ENCODE measurements around the gene CD24.
"Not testable (repeated sequence)": the region's sequence is repeated elsewhere in the genome, so short reads cannot be mapped to it uniquely, and the experiment has no call there.

CD24 gene

GRCh38 chr6:106974336-106974998, at the start of gene CD24:
CD24 (minus strand) TSS chr6:106974729; CDS start chr6:106974646, 83 bp downstream.
- Histone ChIP-seq H3K4me2 (peak within 1 kb of the TSS; percentile 79), H3K36me3 (peaks cover 31% of the 10 kb centered on the region), H3K9ac (peak within 1 kb of the TSS; percentile 99), H3K27me3 (no peaks in the 10 kb centered on the region), H3K9me3 (no peaks in the 10 kb centered on the region), H3K4me1 (peaks cover 43% of the 10 kb centered on the region), H4K20me1 (peaks cover 50% of the 10 kb centered on the region), H3K4me3 (peak within 1 kb of the TSS; percentile 99), H3K27ac (peak within 1 kb of the TSS; percentile 97)
- no peak for TF ChIP-seq Cebpa-rat (IDR thresholded peaks at IDR 0.05)

- no peak for TF ChIP-seq Cebpa-rat (IDR thresholded peaks at IDR 0.05)
- H3K4me2 ChIP-seq, result 0 out of 2 replicates have a peak overlapping the region, but pooled peaks have one; percentile 3
These were observed 47.1 kb upstream of the CD24 start for GRCh38 chr6:107021446-107022185.

DNA sequence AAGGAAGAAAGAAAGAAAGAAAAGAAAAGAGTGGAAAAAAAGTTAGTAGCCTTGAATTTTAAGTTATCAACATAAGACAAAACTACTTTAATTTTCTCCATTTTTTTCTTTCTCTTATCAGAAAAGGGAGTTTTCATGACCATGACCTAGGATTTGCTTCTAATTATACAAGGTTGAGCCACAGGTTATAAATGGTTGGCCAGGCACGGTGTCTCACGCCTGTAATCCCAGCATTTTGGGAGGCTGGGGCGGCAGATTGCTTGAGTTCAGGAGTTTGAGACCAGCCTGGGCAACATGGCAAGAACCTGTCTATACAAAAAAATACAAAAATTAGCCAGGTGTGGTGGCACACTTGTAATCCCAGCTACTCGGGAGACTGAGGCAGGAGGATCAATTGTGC, 45.7 kb upstream of the CD24 start:
- Histone ChIP-seq H3K4me1 (no peaks in the 10 kb centered on the region; the same call in 1 of the 2 replicates), H3K4me3 (no peak overlapping the region), H3K9ac (no peak overlapping the region), H3K4me2 (no peak overlapping the region), H3K27ac (no peak overlapping the region), H3K36me3 (no peaks in the 10 kb centered on the region), H4K20me1 (no peaks in the 10 kb centered on the region), H3K9me3 (no peaks in the 10 kb centered on the region), H3K27me3 (no peaks in the 10 kb centered on the region)
- TF ChIP-seq Cebpa-rat (IDR thresholded peaks at IDR 0.05), result no peak

More at GRCh38 chr6:107021446-107022185, 47.1 kb upstream of the CD24 start:
- Histone ChIP-seq H4K20me1 (no peaks in the 10 kb centered on the region), H3K9ac (no peak overlapping the region), H3K9me3 (no peaks in the 10 kb centered on the region), H3K36me3 (no peaks in the 10 kb centered on the region), H3K27me3 (no peaks in the 10 kb centered on the region), H3K4me3 (no peak overlapping the region), H3K4me1 (no peaks in the 10 kb centered on the region; the same call in 1 of the 2 replicates), H3K27ac (no peak overlapping the region)

GRCh38 chr6:107019628-107020027, 45.1 kb upstream of the CD24 start:
- H3K27me3 ChIP-seq, H3K4me1 ChIP-seq, H4K20me1 ChIP-seq, H3K36me3 ChIP-seq, H3K9me3 ChIP-seq, H3K4me2 ChIP-seq, H3K27ac ChIP-seq, H3K9ac ChIP-seq, H3K4me3 ChIP-seq: not testable (repeated sequence)

GRCh38 chr6:107019047-107019446, 44.5 kb upstream of the CD24 start:
- no peak overlapping the region for H3K9ac ChIP-seq
- H4K20me1 ChIP-seq, result no peaks in the 10 kb centered on the region
- H3K36me3 ChIP-seq, result no peaks in the 10 kb centered on the region
- H3K4me3 ChIP-seq, result no peak overlapping the region
- H3K27ac ChIP-seq, result no peak overlapping the region
- no peaks in the 10 kb centered on the region; the same call in 1 of the 2 replicates for H3K4me1 ChIP-seq
- no peak overlapping the region for H3K4me2 ChIP-seq
- H3K9me3 ChIP-seq, result no peaks in the 10 kb centered on the region
- TF ChIP-seq Cebpa-rat (IDR thresholded peaks at IDR 0.05), result no peak
- no peaks in the 10 kb centered on the region for H3K27me3 ChIP-seq

GRCh38 chr6:107009499-107009898, 35.0 kb upstream of the CD24 start:
- Histone ChIP-seq H3K4me1 (no peaks in the 10 kb centered on the region), H3K4me3 (no peak overlapping the region), H3K27me3 (no peaks in the 10 kb centered on the region), H3K4me2 (no peak overlapping the region), H3K9me3 (no peaks in the 10 kb centered on the region), H3K36me3 (no peaks in the 10 kb centered on the region), H4K20me1 (no peaks in the 10 kb centered on the region), H3K9ac (no peak overlapping the region), H3K27ac (no peak overlapping the region)
- TF ChIP-seq Cebpa-rat (IDR thresholded peaks at IDR 0.05), result no peak

GRCh38 chr6:106997392-106998158, 23.0 kb upstream of the CD24 start:
- no peaks in the 10 kb centered on the region for H3K4me1 ChIP-seq
- H3K9ac ChIP-seq, result no peak overlapping the region
- H3K4me3 ChIP-seq, result no peak overlapping the region
- H4K20me1 ChIP-seq, result no peaks in the 10 kb centered on the region
- H3K27me3 ChIP-seq, result no peaks in the 10 kb centered on the region
- H3K36me3 ChIP-seq, result no peaks in the 10 kb centered on the region
- H3K4me2 ChIP-seq, result no peak overlapping the region
- no peak overlapping the region for H3K27ac ChIP-seq
- no peaks in the 10 kb centered on the region for H3K9me3 ChIP-seq
- TF ChIP-seq Cebpa-rat (IDR thresholded peaks at IDR 0.05), result no peak

GRCh38 chr6:106995640-106996039, 21.1 kb upstream of the CD24 start:
- H3K4me2 ChIP-seq, result no peak overlapping the region
- TF ChIP-seq Cebpa-rat (IDR thresholded peaks at IDR 0.05), result no peak
- H3K27me3 ChIP-seq, result no peaks in the 10 kb centered on the region
- H3K27ac ChIP-seq, result no peak overlapping the region
- no peak overlapping the region for H3K9ac ChIP-seq
- H3K4me1 ChIP-seq, result no peaks in the 10 kb centered on the region
- H3K4me3 ChIP-seq, result no peak overlapping the region
- no peaks in the 10 kb centered on the region for H4K20me1 ChIP-seq
- no peaks in the 10 kb centered on the region for H3K36me3 ChIP-seq
- H3K9me3 ChIP-seq, result no peaks in the 10 kb centered on the region

GRCh38 chr6:106989737-106990136, 15.2 kb upstream of the CD24 start:
- not testable (repeated sequence) for H3K27me3 ChIP-seq, H3K27ac ChIP-seq, H3K4me1 ChIP-seq, H3K9ac ChIP-seq, H3K9me3 ChIP-seq, H4K20me1 ChIP-seq, H3K4me3 ChIP-seq, H3K4me2 ChIP-seq, H3K36me3 ChIP-seq

GRCh38 chr6:106988664-106989063, 14.1 kb upstream of the CD24 start:
- no peaks in the 10 kb centered on the region for H3K4me1 ChIP-seq
- no peak for TF ChIP-seq Cebpa-rat (IDR thresholded peaks at IDR 0.05)
- no peaks in the 10 kb centered on the region for H3K36me3 ChIP-seq
- no peak overlapping the region for H3K9ac ChIP-seq
- no peak overlapping the region for H3K27ac ChIP-seq
- H3K4me2 ChIP-seq, result no peak overlapping the region
- no peaks in the 10 kb centered on the region for H3K9me3 ChIP-seq
- no peak overlapping the region for H3K4me3 ChIP-seq
- no peaks in the 10 kb centered on the region for H3K27me3 ChIP-seq
- H4K20me1 ChIP-seq, result no peaks in the 10 kb centered on the region

Data from BLaER1 (cell line).